CD8-positive, alpha-beta memory T cell (primary cell): Measurements from ENCODE around the gene COPB2. TPM values are rescaled to one million over a fixed set of nuclear protein-coding genes. Genes with fewer than 3 reads are reported as not detected.

Experiments used
- CTCF ChIA-PET: fragments of 350-600 bp; sonication (Branson Sonifier 250); formaldehyde crosslinking; loops from one replicate; lab custom pipeline; 2021; ENCODE audit warnings: antibody characterized with exemption; lab: Charles Lee
- POLR2A ChIA-PET: fragments of 350-600 bp; sonication (Branson Sonifier 250); formaldehyde crosslinking; loops from one replicate; lab custom pipeline; 2021; ENCODE audit warnings: antibody characterized with exemption; lab: Charles Lee
- DNase-seq, 5 donors: peaks; one replicate each; pipeline versions ENCODE4 v3.0.0 to v3.0.0-alpha.2; 2020 to 2022; ENCODE audit warnings: mixed read lengths in 1 of 5
- H3K27ac ChIP-seq: one replicate; pipeline ENCODE4 v1.7.0; 2013; ENCODE audit warnings: low read depth, mild to moderate bottlenecking, low read length, moderate library complexity
- H3K27me3 ChIP-seq: 2 replicates; pipeline ENCODE4 v1.7.0; 2013; ENCODE audit warnings: low read length, mild to moderate bottlenecking; ENCODE audit not compliant: insufficient read depth, poor library complexity, severe bottlenecking
- H3K36me3 ChIP-seq: 2 replicates; pipeline ENCODE4 v1.7.0; 2013; ENCODE audit warnings: mild to moderate bottlenecking, low read length, moderate library complexity; ENCODE audit not compliant: insufficient read depth
- H3K4me1 ChIP-seq: 2 replicates; pipeline ENCODE4 v1.7.0; 2013; ENCODE audit warnings: mild to moderate bottlenecking, low read length, moderate library complexity; ENCODE audit not compliant: insufficient read depth
- H3K4me3 ChIP-seq: 2 replicates; pipeline ENCODE4 v1.7.0; 2013; ENCODE audit warnings: mild to moderate bottlenecking, low read length
- H3K9me3 ChIP-seq: 2 replicates; pipeline ENCODE4 v1.7.0; 2013; ENCODE audit warnings: mild to moderate bottlenecking, low read length
- H3K27ac Mint-ChIP-seq, 8 donors: one replicate each; pipeline ENCODE4 v1.8.0; 2020 to 2021; ENCODE audit warnings: mixed read lengths in 8 of 8, mild to moderate bottlenecking in 6 of 8, inconsistent platforms in 3 of 8, moderate library complexity in 3 of 8
- H3K27me3 Mint-ChIP-seq, 2 donors: one replicate each; pipeline ENCODE4 v1.8.0; 2020 to 2021; ENCODE audit warnings: mixed read lengths in 2 of 2, mild to moderate bottlenecking in 1 of 2, moderate library complexity in 1 of 2
- H3K36me3 Mint-ChIP-seq, 3 donors: one replicate each; pipeline ENCODE4 v1.8.0; 2020 to 2021; ENCODE audit warnings: mixed read lengths in 3 of 3, inconsistent platforms in 1 of 3, mild to moderate bottlenecking in 1 of 3
- H3K4me1 Mint-ChIP-seq, 3 donors: one replicate each; pipeline ENCODE4 v1.8.0; 2020 to 2021; ENCODE audit warnings: mixed read lengths in 3 of 3, inconsistent platforms in 1 of 3, mild to moderate bottlenecking in 1 of 3
- H3K4me3 Mint-ChIP-seq, 7 donors: one replicate each; pipeline ENCODE4 v1.8.0; 2020 to 2021; ENCODE audit warnings: mixed read lengths in 7 of 7, mild to moderate bottlenecking in 6 of 7, moderate library complexity in 4 of 7, inconsistent platforms in 2 of 7
- H3K9me3 Mint-ChIP-seq, 5 donors: one replicate each; pipeline ENCODE4 v1.8.0; 2020 to 2022; ENCODE audit warnings: mixed read lengths in 5 of 5, mild to moderate bottlenecking in 3 of 5, moderate library complexity in 2 of 5, inconsistent platforms in 1 of 5
- polyA plus RNA-seq: library from polyadenylated mRNA; unstranded; fragments of 300-500 nt; fragmentation: Illumina TruSeq; gene quantifications from one replicate; pipeline ENCODE4 v1.2.3, GENCODE V29; 2021
- total RNA-seq, 2 experiments: library from RNA; stranded (reverse); gene quantifications; one replicate each; pipeline ENCODE4 v1.2.3, GENCODE V29; 2021

The COPB2 gene
- total RNA-seq (10 to 100 TPM; 91.8 to 92.9 TPM), polyA plus RNA-seq (64.0 TPM)

DNA sequence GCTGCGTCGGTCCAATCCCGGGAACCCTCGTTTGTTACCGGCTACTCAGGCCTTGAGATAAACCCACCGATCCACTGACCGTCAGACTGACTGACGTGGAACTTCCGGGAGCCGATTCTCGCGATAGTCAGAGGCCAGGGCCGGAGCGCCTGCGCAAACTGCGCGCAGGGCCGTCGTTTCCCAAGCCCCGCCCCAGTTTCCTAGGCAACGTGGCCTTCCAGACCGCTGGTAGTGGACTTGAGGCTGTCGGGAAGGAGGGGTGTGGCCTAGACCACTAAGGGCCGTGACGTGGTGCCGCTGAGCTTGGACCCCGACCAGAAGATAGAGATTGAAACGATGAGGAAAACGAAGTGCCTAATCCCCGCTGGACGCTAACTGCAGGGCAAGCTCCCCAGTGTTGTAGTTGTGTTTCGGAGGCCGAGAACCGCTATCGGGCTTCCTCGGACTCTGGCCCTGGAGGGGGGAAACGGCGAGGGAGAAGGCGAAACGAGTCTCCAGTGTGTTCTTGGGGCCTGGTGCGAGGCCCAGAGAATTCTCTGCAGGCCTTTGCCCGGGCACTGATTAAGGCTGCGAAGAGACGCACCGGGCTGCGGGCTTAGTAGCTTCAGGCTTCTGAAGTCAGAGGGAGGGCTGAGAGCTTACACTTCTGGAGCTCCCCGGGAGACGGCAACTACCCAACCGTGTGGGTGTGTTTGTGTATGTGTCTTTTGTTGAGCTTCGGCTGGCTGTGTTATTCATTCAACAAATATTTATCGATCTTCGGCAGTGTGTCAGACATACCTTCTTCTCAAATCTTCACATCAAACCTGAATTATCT is at the start of gene COPB2:
COPB2 (minus strand) TSS at position 96 of the 817 bp plus-strand sequence. CDS start 97 bp downstream, outside the sequence.
- peak; percentile 92 to 96 (median 94) for DNase-seq
- H3K36me3 Mint-ChIP-seq, result peaks cover 0 to 15% (median 0%) of the 10 kb centered on the region in 3 donors
- peak within 1 kb of the TSS; percentile 95 for H3K4me3 ChIP-seq
- peak within 1 kb of the TSS; percentile 98 for H3K27ac ChIP-seq
- peak within 1 kb of the TSS; percentile 93 to 100 (median 98) for H3K4me3 Mint-ChIP-seq
- no peaks in the 10 kb centered on the region for H3K9me3 Mint-ChIP-seq
- H3K4me1 ChIP-seq, result peaks cover 23% of the 10 kb centered on the region
- peaks cover 6% of the 10 kb centered on the region for H3K36me3 ChIP-seq
- H3K27me3 ChIP-seq, result no peaks in the 10 kb centered on the region
- CTCF ChIA-PET, result interaction anchor here (0.8 to 1.2 kb wide), 2 partner anchors 9 to 474 kb away, joined by 3 read pairs; no protein-coding TSS in a partner anchor
- H3K27ac Mint-ChIP-seq, result peak within 1 kb of the TSS; percentile 97 to 100 (median 98)
- peaks cover 0 to 4% of the 10 kb centered on the region in 2 donors for H3K27me3 Mint-ChIP-seq
- H3K9me3 ChIP-seq, result no peaks in the 10 kb centered on the region
- POLR2A ChIA-PET, result interaction anchor here (1.2 to 1.3 kb wide), 2 partner anchors 10 to 46 kb away, joined by 3 read pairs; partner anchors contain the start of gene MRPS22
- peaks cover 50 to 62% (median 56%) of the 10 kb centered on the region in 3 donors for H3K4me1 Mint-ChIP-seq

DNA sequence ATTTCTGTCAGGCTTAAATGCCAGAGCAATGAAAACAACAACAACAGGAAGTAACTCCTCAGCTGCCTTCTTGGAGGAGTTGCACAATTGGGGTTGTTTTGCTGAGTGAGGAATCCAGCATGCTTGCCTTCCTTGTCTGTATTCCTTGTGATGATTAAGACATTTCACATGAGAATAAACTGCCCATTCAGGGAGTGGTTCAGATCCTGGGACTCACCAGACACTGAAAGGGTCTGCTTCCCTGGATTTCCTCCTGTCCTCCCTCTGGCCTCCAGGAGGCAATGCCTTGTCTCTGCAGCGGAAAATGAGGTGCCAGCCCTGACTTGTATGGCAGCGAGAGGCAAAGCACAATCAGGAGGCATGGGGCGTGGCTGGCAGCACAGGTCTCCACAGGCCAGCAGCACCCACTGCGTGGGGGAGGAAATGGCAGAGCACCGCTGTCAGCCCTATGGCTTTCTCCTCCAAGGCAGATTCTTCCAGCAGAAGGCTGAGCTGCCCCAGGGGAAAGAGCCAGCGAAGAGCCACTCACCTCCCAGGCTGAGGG is 45.4 kb upstream of the COPB2 start:
- CTCF ChIA-PET, result no interaction called here
- Mint-ChIP-seq H3K4me1 (no peaks in the 10 kb centered on the region), H3K9me3 (no peaks in the 10 kb centered on the region), H3K4me3 (no peak overlapping the region), H3K27me3 (no peaks in the 10 kb centered on the region), H3K36me3 (peaks cover 2 to 14% (median 4%) of the 10 kb centered on the region in 3 donors), H3K27ac (no peak overlapping the region)
- Histone ChIP-seq H3K4me3 (no peak overlapping the region), H3K27ac (no peak overlapping the region), H3K9me3 (no peaks in the 10 kb centered on the region), H3K4me1 (no peaks in the 10 kb centered on the region), H3K36me3 (no peaks in the 10 kb centered on the region), H3K27me3 (no peaks in the 10 kb centered on the region)
- DNase-seq, result no peak
- POLR2A ChIA-PET, result no interaction called here

DNA sequence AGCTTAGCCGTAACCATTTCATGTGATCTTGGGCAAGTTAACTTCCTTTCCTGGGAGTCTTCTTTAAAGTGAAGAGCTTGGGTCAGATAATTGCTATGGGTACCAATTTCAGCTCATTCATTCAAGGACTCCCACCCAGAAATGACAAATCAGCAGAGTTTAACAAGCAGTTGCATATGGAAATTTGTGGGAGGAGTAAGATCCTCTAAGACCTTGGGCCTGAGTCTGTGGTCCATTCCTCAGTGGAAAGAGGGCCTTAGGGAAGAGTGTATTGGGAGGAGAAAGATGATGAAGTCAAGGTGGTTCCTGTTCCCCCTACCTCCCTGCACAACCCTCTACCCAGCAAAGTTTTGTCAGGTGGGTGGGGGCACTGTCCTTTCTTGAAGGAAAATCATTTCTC is 44.8 kb upstream of the COPB2 start:
- H3K27ac Mint-ChIP-seq, result no peak overlapping the region
- no peaks in the 10 kb centered on the region for H3K9me3 Mint-ChIP-seq
- no peaks in the 10 kb centered on the region for H3K36me3 ChIP-seq
- POLR2A ChIA-PET, result no interaction called here
- no peaks in the 10 kb centered on the region for H3K4me1 Mint-ChIP-seq
- no peaks in the 10 kb centered on the region for H3K27me3 ChIP-seq
- H3K27me3 Mint-ChIP-seq, result no peaks in the 10 kb centered on the region
- DNase-seq, result no peak
- CTCF ChIA-PET, result no interaction called here
- peaks cover 2 to 14% (median 4%) of the 10 kb centered on the region in 3 donors for H3K36me3 Mint-ChIP-seq
- no peaks in the 10 kb centered on the region for H3K9me3 ChIP-seq
- no peak overlapping the region for H3K27ac ChIP-seq
- H3K4me1 ChIP-seq, result no peaks in the 10 kb centered on the region
- no peak overlapping the region for H3K4me3 Mint-ChIP-seq
- H3K4me3 ChIP-seq, result no peak overlapping the region

DNA sequence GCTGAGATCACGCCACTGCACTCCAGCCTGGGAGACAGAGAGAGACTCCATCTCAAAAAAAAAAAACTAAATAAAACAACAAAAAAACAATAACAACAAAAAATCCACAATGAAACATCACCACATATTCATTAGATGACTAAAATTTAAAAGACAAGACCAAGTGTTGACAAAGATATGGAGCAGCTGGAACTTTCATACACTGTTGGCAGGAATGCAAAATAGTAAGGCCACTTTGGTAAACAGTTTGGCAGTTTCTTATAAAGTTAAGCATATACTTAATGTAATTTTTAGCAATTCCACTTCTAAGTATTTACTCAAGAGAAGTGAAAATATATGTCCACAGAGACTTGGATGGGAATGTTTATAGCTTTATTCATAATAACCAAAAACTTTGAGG is 43.6 kb upstream of the COPB2 start:
- H3K9me3 ChIP-seq, result no peaks in the 10 kb centered on the region
- POLR2A ChIA-PET, result no interaction called here
- H3K4me3 Mint-ChIP-seq, result no peak overlapping the region
- H3K9me3 Mint-ChIP-seq, result no peaks in the 10 kb centered on the region
- no peaks in the 10 kb centered on the region for H3K36me3 ChIP-seq
- CTCF ChIA-PET, result no interaction called here
- no peak for DNase-seq
- H3K4me1 ChIP-seq, result no peaks in the 10 kb centered on the region
- H3K4me3 ChIP-seq, result no peak overlapping the region
- H3K36me3 Mint-ChIP-seq, result peaks cover 2 to 14% (median 4%) of the 10 kb centered on the region in 3 donors
- H3K27ac Mint-ChIP-seq, result no peak overlapping the region
- H3K4me1 Mint-ChIP-seq, result no peaks in the 10 kb centered on the region
- no peaks in the 10 kb centered on the region for H3K27me3 ChIP-seq
- no peak overlapping the region for H3K27ac ChIP-seq
- no peaks in the 10 kb centered on the region for H3K27me3 Mint-ChIP-seq

DNA sequence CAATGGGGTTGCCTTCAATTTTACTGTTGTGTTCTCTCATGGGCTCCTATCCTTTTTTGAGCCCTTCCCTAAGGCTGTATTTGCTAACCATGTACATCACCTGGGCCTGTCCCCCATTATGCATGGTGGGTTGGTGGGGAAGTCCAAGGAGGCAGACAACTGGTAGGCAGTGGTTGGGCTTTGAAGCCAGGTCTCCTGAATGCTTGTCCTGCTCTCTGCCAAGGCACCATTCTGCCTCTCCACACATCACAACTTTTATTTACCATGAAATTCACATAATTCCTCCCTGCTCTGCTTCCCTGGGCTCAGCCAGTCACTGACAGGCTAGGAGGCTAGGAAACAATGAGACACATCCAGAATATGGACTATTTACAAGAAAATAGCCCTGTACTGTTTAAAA is 41.0 kb upstream of the COPB2 start:
- H3K27ac Mint-ChIP-seq, result no peak overlapping the region
- H3K27me3 Mint-ChIP-seq, result no peaks in the 10 kb centered on the region
- Histone ChIP-seq H3K4me3 (no peak overlapping the region), H3K27ac (no peak overlapping the region), H3K36me3 (no peaks in the 10 kb centered on the region), H3K4me1 (no peaks in the 10 kb centered on the region), H3K9me3 (no peaks in the 10 kb centered on the region), H3K27me3 (no peaks in the 10 kb centered on the region)
- no peak for DNase-seq
- peaks cover 2 to 14% (median 4%) of the 10 kb centered on the region in 3 donors for H3K36me3 Mint-ChIP-seq
- no peak overlapping the region for H3K4me3 Mint-ChIP-seq
- no peaks in the 10 kb centered on the region for H3K9me3 Mint-ChIP-seq
- POLR2A ChIA-PET, result no interaction called here
- H3K4me1 Mint-ChIP-seq, result no peaks in the 10 kb centered on the region
- CTCF ChIA-PET, result no interaction called here

DNA sequence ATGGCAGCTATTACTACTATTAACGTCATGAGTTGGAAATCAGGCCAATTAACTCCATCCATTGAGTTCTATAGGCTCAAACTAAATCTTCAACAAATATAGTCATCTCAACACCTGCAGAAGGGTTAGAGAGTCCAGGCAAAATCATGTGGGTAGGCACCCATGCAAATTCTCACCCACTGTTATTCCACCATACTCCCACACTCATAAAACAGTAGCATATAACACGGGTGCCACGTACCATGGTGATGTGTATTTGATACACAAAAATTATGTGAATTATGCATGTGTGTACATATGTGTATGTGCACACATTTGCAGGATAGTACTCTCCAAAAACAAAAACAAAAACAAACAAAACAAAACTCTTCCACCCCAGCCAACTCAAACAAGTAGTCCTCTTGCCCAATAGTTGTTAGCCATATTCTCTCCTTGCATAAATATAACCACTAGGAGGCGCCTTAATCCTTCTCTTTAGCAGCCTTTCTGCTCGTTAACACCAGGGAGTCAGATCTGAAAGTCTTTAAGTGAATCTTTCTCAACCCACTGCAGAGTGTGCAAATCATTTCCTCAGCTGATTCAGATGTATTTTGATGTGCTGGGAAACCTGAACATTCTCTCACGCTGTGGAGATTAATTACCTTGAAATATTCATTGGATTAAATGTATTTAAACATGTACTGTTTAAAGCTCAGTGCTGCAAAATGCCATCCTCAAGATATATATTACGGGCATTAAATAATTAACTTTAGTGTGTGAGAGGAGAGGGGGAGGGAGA is 38.0 kb upstream of the COPB2 start:
- POLR2A ChIA-PET, result no interaction called here
- Mint-ChIP-seq H3K4me3 (no peak overlapping the region), H3K4me1 (no peaks in the 10 kb centered on the region), H3K36me3 (peaks cover 4 to 16% (median 16%) of the 10 kb centered on the region in 3 donors), H3K9me3 (no peaks in the 10 kb centered on the region), H3K27me3 (no peaks in the 10 kb centered on the region), H3K27ac (peak overlapping the region in 1 of 8 donors; percentile 10)
- CTCF ChIA-PET, result interaction anchor here (0.7 to 1.3 kb wide), 2 partner anchors 11 to 1278 kb away, joined by 3 read pairs; no protein-coding TSS in a partner anchor
- Histone ChIP-seq H3K9me3 (no peaks in the 10 kb centered on the region), H3K4me1 (no peaks in the 10 kb centered on the region), H3K36me3 (no peaks in the 10 kb centered on the region), H3K4me3 (no peak overlapping the region), H3K27ac (no peak overlapping the region), H3K27me3 (no peaks in the 10 kb centered on the region)
- DNase-seq, result peak in 2 of 5 donors; percentile 10 to 32

DNA sequence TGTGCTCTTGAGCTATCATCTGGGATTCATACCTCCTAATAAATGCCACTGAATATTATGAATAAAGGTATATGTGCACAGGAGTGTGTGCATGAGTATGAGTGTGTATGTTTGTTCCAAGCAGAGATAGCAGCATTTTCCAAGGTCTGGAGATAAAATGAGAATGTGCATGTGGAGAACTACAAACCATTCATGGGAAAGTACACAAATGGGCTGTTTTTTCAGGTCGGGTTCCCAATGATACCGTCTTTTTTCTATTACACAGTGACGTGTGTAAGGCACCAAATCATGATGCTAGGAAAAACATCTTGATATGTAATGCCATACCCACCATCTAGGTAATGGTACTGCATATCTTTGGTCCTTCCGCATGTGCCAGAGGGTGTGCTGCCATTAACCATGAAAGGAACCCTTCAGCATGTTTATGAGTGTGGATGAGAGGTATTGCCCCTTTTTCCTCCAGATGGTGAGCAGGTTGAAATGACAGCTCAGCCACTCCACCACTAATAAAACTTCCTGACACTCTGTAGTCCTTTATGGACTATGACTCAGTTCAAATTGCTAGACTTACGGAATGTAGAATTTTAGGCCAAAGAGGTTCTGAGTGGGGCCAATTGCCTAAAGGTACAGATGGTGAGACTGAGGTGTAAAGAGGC is 36.4 kb upstream of the COPB2 start:
- H3K9me3 Mint-ChIP-seq, result no peaks in the 10 kb centered on the region
- no peaks in the 10 kb centered on the region for H3K4me1 Mint-ChIP-seq
- H3K27ac Mint-ChIP-seq, result no peak overlapping the region
- Histone ChIP-seq H3K36me3 (no peaks in the 10 kb centered on the region), H3K4me3 (no peak overlapping the region), H3K27ac (no peak overlapping the region), H3K9me3 (no peaks in the 10 kb centered on the region), H3K27me3 (no peaks in the 10 kb centered on the region), H3K4me1 (no peaks in the 10 kb centered on the region)
- peaks cover 1 to 17% (median 9%) of the 10 kb centered on the region in 3 donors for H3K36me3 Mint-ChIP-seq
- no peak for DNase-seq
- ChIA-PET POLR2A (no interaction called here), CTCF (no interaction called here)
- no peaks in the 10 kb centered on the region for H3K27me3 Mint-ChIP-seq
- H3K4me3 Mint-ChIP-seq, result no peak overlapping the region
